ENCODE measurements around the gene CDH4. TPM values are rescaled to one million over a fixed set of nuclear protein-coding genes. Genes with fewer than 3 reads are reported as not detected.
"Not testable (repeated sequence)": the region's sequence is repeated elsewhere in the genome, so short reads cannot be mapped to it uniquely, and the experiment has no call there.

Gene CDH4
- total RNA-seq, 1 donor from 2014 or later, result 22.3 TPM

GRCh38 chr20:61933951-61934715 lies 682.1 kb downstream of the CDH4 start:
- no peak for DNase-seq

GRCh38 chr20:61934716-61935530 lies 682.9 kb downstream of the CDH4 start:
- no peak for DNase-seq

GRCh38 chr20:61935926-61936700 lies 684.1 kb downstream of the CDH4 start:
- DNase-seq, result no peak

- no peak for DNase-seq
Observed at GRCh38 chr20:61936701-61937131, 684.7 kb downstream of the CDH4 start.

DNA sequence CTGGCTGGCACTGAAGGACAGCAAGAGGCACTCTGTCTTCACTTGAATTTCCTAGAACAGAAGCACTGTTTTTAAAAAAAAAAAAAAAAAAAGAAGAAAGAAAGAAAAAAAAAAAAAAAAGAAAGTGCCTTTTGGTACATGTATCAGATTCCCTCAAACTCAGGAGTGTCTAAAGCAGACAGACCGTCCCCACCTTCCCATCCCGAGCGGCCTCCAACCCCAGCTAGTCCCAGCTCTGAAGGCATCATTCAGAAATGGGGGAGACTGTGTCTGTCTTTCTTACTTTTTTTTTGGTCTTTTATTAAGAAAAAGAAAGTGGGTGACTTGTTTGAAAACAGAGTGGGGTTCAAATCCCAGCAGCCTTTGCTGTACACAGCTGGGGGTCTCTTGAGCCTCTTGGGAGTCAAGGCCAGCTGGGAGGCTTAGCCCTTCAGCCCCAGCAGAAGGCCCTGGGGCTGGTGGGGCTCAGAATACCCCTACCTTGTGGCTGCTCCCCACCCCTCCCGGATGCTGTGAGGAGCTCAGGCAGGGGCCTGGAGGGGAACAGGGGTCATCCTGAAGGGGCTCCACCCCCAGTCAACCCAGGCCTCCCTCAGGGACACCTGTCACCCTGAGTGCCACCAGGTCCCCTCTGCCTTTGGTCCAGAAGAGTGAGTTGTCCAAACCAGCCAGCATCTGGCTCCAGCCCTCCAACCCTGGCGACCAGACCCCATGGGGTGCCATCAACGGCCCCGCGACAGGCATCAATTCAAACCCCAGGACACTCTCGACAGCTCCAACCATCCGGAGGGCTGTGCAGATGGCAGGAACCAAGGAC lies 685.3 kb downstream of the CDH4 start:
- no peak for DNase-seq

DNA sequence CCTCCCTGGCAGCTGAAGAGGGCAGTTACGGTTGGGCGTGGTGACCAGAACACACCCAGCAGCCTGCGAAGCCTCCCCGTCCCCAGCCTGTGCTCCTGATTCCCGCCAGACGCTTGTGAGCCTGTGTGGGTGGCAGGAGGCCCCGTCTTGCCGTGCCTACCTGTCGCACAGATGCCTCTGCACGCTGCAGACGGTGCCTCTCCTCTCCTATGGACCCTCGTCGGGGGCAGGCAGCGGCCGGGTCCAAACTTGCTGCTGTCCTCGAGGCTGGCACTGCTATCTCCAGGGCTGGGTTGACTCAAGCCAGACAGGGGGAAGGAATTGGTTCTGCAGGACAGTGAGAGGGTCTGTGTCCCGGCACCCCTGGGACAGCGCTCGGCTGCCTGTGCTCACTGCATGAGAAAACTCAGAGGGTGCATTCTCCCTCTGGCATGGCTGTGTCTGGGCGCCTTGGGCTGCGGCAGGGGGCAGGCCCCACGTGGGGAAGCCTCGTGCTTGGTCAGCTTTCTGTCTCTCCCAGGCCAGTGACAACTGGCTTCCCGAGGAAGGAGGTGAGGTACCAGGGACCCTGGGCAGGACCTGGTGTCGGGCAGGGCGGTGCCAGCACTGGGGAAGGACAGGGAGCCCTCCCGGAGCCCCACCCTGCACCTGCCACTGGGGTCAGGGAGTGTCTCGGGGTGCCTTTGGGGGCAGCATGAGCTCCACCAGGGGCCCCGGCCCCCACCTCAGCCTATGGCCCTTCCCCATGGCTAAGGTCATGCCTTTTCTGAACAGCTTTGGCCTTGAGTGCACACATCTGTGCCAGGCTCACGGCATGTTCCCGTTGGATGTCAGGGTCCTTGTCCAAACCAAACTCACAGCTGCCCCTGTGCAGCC lies 686.1 kb downstream of the CDH4 start:
- no peak for DNase-seq

DNA sequence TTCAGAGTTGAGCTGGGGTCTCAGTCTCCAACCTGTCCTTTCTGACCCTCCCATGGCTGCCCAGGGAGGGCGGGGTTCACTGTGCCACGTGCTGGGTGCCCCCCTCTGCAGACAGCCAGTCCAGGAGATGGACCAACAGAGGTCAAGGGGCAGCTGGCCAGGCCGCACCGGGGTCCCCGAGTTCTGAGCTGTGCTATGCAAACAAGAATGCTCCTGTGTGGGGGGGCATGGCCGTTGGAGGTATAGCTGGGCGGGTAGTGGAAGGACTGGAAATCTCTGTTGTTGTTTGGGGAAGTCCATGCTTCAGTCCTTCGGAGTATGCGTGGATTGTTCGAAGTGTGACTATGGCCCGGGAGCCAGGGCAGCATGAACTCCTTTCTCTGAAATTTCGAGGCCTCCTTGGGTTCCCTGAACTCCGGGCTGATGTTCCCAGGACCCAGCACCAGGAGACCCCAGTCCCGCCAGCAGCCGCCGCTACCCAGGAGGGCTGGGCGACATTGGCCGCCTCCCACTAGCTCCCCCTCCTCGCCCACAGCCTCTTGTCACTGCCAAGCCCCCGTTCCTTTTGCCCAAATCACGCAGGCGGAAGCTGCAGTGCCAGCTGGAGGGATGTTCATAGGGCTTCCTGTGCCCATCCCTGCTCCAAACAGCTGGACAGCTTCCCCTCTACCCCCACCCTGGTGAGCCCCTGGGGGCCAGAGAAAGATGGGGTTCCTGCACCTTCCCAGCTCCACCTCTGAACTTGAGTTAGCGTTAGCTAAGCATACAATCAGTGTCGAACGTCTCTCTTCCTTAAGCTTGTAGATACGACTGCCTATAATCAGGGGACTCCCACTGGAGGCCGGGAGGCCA lies 687.0 kb downstream of the CDH4 start:
- DNase-seq, result no peak

DNA sequence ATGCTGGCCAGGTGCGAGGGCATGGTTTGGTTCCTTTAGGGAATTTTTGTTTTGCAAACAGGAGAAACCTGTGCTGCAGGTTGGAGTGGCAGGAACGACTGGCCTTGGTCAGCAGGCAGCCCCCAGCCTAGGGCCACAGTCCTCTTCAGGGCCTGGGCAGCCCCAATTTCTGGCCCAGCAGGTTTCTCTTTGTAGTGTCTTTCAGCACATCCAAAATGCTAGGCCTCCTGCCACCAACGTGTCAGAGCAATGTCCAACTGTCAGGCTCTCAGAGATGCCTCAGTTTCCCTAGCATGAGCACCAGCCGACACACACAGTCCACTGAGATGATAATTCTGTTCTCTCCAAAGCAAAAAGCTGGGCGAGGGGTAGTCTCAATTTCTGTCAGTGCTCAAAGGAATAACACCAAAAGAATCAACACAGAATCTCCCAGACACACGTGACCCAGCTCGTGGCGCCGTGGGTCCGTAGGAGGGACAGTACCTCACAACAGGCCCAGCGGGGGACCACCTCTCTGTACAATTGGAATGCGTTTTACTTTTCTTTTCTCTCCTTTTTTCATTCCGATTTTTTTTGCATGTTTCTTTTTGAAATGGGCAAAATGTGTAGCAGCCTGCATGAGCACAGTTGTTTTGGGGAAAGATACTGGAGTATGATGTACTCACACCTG lies 687.8 kb downstream of the CDH4 start:
- DNase-seq, result no peak

DNA sequence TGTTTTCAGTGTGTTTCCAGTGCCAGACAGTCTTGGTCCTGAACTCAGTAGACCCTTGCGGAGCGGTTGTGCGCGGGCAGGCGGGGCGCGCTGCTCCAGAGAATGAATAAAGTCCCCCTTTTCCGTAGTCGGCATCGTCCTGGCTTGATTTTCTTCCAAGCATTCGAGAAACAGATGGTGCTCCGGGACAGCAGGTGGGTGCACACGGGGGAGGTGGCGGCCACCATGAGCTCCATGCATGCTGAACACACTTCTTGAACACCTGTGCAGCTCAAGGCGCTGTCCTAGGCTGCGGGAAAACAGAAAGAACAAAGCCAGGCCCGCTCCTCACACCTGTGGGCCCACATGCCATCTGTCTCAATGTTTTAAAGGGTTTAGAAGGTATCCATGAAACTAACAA lies 688.4 kb downstream of the CDH4 start:
- DNase-seq, result no peak

GRCh38 chr20:61940976-61941720 lies 689.1 kb downstream of the CDH4 start:
- DNase-seq, result no peak

DNA sequence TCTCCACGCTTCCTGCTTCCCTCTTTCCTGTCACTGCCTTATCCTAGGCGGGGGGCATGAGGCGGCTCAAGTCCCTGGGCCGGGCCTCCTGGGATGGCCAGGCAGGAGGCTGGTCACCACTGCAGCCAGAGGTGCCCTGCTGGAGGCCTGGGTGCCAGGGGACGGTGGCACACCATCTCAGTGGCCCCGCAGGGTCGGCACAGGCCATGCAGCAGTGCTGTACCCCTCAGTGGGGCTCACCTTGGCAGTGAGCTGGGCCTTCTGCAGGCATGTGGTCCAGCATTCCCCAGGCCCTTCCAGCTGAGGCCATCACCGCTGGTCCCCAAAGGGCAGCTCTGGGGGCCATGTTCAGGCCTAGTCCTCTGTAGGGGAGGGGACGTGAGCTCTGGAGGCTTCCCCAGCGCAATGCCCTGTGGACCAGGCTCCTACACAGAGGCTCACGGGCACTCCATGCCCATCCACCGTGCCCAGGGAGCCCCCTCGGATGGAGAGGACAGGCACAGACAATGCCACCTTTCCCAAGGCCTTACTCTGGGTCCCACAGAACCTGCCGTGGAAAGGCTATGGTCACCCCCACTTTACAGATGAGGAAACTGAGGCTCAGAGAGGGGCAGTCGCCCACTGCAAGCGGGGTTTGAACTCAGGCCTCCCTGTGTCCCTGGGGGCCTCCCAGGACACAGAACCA lies 689.8 kb downstream of the CDH4 start:
- no peak for DNase-seq

DNA sequence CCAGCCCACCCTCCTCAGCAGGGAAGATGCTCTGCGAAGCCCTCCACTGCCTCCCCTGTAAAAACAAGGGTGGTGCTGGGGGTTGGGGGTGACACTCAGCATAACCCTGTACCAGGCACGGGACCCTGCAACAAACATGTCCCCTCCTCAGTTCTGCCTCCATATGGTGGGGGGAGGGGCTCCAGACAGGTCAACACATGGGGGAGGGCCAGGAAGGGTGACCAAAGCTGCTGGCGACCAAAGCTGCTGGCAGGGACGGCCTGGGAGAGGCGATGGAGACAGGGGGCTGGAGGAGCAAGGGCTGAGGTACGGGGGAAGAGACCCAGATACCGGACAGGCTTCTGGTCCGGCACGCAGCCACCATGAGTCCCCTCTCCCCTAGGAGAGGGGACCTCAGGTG lies 690.5 kb downstream of the CDH4 start:
- no peak for DNase-seq

- not testable (repeated sequence) for DNase-seq
Observed at GRCh38 chr20:61944967-61945366, 692.9 kb downstream of the CDH4 start.

- not testable (repeated sequence) for DNase-seq
Observed at GRCh38 chr20:61945495-61945894, 693.4 kb downstream of the CDH4 start.

- not testable (repeated sequence) for DNase-seq
Observed at GRCh38 chr20:61948056-61948455, 696.0 kb downstream of the CDH4 start.

GRCh38 chr20:61948586-61949362 lies 696.7 kb downstream of the CDH4 start:
- DNase-seq, result no peak

GRCh38 chr20:61949363-61949713 lies 697.3 kb downstream of the CDH4 start:
- DNase-seq, result no peak
